HepG2 (cell line): ENCODE data around the gene AZU1. TPM values are rescaled to one million over a fixed set of nuclear protein-coding genes. Genes with fewer than 3 reads are reported as not detected.
A peak's percentile ranks its signal among the peaks of the same experiment; 100 is the strongest.

Source experiments
- AKNA ChIP-seq: sonication (generic); formaldehyde crosslinking; IDR thresholded peaks from 2 replicates; pipeline ENCODE4 v1.4.0; 2020; ENCODE audit warnings: missing genetic modification reagents, borderline replicate concordance
- CEBPZ ChIP-seq: IDR thresholded peaks from 2 replicates; pipeline ENCODE4 v1.6.1; 2012; ENCODE audit warnings: low read length, improper control_type of control experiment
- CENPX ChIP-seq: sonication (generic); formaldehyde crosslinking; IDR thresholded peaks from 2 replicates; pipeline ENCODE4 v1.9.0; 2021; ENCODE audit warnings: mild to moderate bottlenecking, missing genetic modification reagents, moderate library complexity
- ETV6 ChIP-seq: sonication (generic); formaldehyde crosslinking; conservative IDR thresholded peaks from 2 replicates; pipeline ENCODE4 v1.4.0; 2020; ENCODE audit warnings: missing genetic modification reagents
- GFI1 ChIP-seq: sonication (generic); formaldehyde crosslinking; IDR thresholded peaks from 2 replicates; pipeline ENCODE4 v1.5.0; 2020; ENCODE audit warnings: missing genetic modification reagents, mild to moderate bottlenecking, borderline replicate concordance
- MAF1 ChIP-seq: sonication (generic); formaldehyde crosslinking; IDR thresholded peaks from 2 replicates; pipeline ENCODE4 v1.5.0; 2020; ENCODE audit warnings: missing genetic modification reagents, borderline replicate concordance
- TFDP1 ChIP-seq: IDR thresholded peaks from 2 replicates; pipeline ENCODE4 v1.6.1; 2016; ENCODE audit warnings: missing compliant biosample characterization, missing genetic modification reagents, borderline replicate concordance
- ZNF333 ChIP-seq: sonication (generic); formaldehyde crosslinking; IDR thresholded peaks from 2 replicates; pipeline ENCODE4 v1.4.0; 2020; ENCODE audit warnings: mild to moderate bottlenecking, missing genetic modification reagents, borderline replicate concordance
- ZNF609 ChIP-seq: sonication (generic); formaldehyde crosslinking; IDR thresholded peaks from 2 replicates; pipeline ENCODE4 v1.4.0; 2020; ENCODE audit warnings: mild to moderate bottlenecking, missing genetic modification reagents, borderline replicate concordance
- ZNF770 ChIP-seq: sonication (generic); formaldehyde crosslinking; IDR thresholded peaks from 2 replicates; pipeline ENCODE4 v1.5.0; 2020; ENCODE audit warnings: mild to moderate bottlenecking, missing genetic modification reagents
- polyA plus RNA-seq, 8 experiments: library from polyadenylated mRNA; depleted of rRNA in 3 of 8; stranded (reverse) in 7 of 8; unstranded in 1 of 8; fragments of >200 nt; fragmentation: Illumina TruSeq in 4 of 8; extraction: Trizol in 4 of 8; gene quantifications; 2 replicates each; pipeline versions ENCODE4 v1.2.1 to v1.2.3, GENCODE V29; 2011 to 2016; ENCODE audit warnings: low read depth in 4 of 8, missing spikeins in 1 of 8, mixed read lengths in 1 of 8; ENCODE audit not compliant: insufficient read depth in 1 of 8
- total RNA-seq, 5 experiments: library from RNA; depleted of rRNA; stranded (reverse); fragments of >200 nt; fragmentation: Illumina TruSeq; extraction: Trizol; gene quantifications; 2 replicates each; pipeline ENCODE4 v1.2.3, GENCODE V29; 2016; ENCODE audit warnings: low read depth in 1 of 5

Gene AZU1
- total and polyA plus RNA-seq, 2 of the 13 experiments (the other 11 are each of a cell fraction or from before 2014, with no cell fraction given) = not detected

GRCh38 chr19:778910-779653 is 48.6 kb upstream of the AZU1 start (continued):
- TF ChIP-seq ZNF770 (CRISPR knock-in tag) (peak; percentile 48; the same call in 1 of the 2 replicates), CENPX (no peak), ZNF609 (CRISPR knock-in tag) (peak; percentile 49; the same call in 1 of the 2 replicates), ETV6 (CRISPR knock-in tag) (no peak), CEBPZ (no peak), AKNA (CRISPR knock-in tag) (no peak), ZNF333 (0 out of 2 replicates have a peak, but pooled peaks have one; percentile 29), TFDP1 (peak; percentile 90; the same call in 1 of the 2 replicates), GFI1 (CRISPR knock-in tag) (no peak; the same call in 1 of the 2 replicates), MAF1 (CRISPR knock-in tag) (no peak)
